GM21825 (cell line): Measurements from ENCODE around the gene TPTE2.
"Not testable (repeated sequence)": the region's sequence is repeated elsewhere in the genome, so short reads cannot be mapped to it uniquely, and the experiment has no call there.

Source experiments
- ATAC-seq: cut with Tn5 transposase; IDR thresholded peaks from one replicate; pipeline ENCODE4 v1.9.1; 2021; ENCODE audit warnings: mild to moderate bottlenecking, moderate library complexity; ENCODE audit not compliant: unreplicated experiment

Gene TPTE2

DNA sequence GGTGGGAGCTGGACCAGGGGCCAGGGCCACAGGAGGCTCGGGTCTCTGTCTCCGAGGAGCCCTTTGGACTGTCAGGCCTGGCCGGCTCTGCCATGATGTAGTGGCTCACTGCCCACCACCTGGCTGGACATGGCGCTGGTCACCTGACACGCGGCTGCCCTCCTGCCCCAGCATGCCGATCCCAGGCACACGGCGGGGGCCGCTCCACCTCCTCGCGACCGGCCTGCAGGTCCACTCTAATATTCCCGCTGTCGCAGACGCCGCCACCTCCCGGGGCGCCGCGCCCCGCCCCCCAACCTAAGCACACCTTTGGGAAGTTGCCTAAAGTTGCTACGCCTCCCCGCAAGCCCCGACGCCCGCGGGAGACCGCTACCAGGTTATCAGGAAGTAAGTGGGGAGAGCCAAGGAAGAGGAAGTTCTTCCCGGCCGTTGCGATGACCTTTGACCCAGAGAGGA is at the start of gene TPTE2:
Gene TPTE2 (minus strand): TSS at position 406 of the 456 bp plus-strand sequence. CDS start 58,298 bp downstream, outside the sequence.
- not testable (repeated sequence) for ATAC-seq

DNA sequence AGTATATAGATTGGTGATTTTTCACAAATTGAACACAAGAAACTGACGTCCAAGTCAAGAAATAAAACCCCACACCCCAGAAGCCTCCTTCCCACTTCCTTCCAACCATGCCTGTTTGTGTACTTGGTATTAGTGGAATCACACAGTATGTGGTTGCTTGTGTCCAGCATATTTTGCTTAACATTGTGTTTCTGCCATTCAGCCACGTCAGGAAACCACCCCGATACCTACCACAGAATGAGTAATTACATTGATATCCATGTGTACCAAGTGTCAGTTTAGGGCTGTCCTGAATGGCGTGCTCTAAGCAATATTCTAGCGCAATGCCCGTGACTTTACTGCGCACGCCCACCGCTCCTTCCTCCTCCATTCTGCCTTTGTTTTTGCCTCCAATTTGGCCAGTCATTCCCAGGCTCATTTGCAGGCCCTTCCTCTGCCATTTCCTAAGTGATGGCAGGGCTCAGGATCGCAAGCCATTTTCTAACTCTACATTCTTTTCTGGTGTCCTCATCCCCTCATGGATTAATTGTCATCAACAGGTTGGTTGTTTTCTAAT is 46.3 kb upstream of the TPTE2 start:
- ATAC-seq, result no peak

DNA sequence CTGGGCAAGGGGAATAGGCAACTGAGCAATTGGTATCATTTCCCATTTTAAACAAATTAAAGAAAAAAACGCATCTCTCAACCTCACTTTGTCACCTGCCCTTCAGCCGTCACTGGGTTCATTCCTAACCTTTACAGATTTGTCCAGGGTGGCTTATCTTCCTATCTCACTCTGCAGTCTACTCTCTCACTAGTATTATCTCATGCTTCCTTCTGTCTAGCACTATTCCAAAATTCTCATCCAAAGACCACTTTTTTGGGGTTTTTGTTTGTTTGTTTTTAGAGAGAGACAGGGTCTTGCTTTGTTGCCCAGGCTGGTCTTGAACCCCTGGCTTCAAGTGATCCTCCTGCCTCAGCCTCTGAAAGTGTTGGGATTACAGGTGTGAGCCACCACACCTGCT is 45.4 kb upstream of the TPTE2 start:
- no peak for ATAC-seq

DNA sequence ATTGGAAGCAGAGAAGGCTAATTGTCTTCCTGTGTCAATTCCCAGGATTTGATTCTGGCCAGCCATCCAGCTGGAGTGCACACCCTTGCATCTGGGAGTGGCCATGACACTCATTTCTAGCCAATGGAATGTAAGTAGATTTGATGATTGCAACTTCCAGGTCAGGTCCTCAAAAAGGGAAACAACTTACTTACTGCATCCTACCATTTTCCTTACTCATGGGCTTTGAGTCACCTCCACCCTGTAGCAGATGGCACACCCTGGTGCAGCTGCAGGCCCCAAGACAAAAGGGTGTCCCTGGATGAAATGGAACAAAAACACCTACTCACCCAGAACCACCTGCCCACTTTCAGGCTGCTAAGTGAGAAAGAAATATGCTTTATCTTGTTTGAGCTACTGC is 44.8 kb upstream of the TPTE2 start:
- no peak for ATAC-seq

DNA sequence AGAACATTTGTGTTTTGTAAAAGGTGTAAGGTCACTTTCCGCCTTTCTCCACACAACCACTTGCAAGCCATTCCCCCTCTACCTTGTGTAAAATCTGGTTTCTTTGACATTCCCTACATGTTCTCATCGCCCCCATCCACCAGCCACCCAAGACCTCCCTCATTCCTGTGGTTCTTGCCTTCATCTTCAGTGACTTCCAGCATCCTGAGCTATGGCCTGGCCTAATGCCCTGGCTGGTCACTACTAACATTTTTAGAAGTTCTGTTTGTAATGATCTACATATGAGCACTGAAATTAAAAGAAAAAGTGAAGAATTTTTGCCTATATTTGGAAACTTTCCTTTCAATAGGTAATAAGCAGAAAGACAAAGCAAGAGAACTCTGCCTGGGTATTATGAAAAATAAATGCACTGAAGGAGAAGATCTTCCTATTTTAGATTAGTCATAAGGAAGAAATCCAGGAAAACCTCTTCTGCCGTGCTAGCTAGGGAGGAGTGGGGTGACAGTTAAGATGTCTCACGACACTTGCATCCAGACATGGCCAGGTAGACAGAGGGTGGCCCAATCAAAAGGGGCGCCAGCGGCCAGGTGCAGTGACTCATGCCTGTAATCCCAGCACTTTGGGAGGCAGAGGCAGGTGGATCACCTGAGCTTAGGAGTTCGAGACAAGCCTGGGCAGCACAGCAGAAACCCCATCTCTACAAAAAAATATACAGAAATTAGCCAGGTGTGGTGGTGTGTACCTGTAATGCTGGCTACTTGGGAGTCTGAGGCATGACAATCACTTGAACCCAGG is 44.0 kb upstream of the TPTE2 start:
- no peak for ATAC-seq

DNA sequence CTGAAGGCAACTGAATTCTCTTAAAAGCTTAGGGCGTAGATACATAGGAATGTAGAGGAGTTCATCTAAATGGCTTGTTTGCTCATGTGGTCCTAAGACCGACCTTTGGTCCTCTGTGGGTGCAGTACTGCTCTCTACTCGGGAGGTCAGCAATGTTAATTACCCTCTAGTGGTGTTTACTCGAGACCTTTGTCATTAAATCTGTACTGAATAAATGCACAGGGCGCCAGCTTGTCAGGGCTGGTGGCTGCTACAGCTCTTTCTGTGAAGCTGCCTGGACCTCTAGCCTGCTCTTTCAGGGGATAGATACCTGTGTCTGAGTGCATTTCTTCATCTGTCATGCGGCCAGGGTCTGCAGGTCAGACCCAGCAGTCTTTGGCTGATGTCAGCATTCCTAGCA is 43.0 kb upstream of the TPTE2 start:
- no peak for ATAC-seq

DNA sequence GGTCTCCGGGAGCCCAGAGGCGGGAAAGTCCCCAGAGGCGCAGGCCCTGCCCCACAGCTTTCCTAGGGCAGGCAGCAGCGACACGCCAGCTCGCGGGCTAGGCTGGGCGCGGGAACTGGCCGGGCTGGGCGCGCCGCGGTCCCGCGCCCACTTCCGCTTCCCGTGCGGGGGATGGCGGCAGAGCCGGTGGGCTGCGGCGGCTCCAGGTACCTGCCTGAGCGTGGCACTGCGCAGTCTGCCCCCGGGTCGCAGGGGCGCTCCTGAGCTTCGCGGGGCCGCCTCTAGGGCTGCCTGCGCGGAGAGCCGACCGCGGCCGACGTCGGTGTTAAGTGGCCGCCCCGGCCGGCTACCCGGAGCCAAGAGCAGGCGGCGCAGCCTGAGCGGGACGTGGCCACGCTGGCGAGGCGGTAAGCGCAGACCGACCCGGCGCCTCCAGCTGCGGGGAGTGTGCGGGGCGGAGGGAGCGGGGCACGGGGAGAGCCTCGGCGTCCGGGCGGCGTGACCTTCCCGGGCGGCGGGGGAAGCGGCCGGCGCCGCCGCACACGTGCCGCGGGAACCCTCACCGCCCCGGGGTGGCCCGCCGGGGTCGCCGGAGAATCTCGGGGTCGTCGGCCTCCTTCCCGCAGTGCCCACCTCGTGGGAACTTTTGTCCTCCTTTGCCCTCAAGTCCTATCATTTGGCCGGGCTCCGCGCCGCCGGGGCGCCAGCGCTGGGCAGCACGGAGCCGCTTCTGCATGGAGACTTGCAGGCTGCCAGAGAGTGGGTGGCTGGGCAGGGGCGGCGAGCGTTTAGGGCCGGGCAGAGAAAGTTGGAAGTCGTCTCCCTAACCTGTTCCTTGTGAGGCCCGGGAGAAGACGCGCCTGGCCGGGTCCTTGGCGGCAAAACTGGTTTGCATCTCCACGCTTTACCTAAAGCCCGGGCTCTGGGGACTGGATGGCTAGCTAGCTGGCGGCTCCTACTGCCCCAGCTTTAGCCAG is 40.7 kb upstream of the TPTE2 start:
- ATAC-seq, result peak; percentile 87

DNA sequence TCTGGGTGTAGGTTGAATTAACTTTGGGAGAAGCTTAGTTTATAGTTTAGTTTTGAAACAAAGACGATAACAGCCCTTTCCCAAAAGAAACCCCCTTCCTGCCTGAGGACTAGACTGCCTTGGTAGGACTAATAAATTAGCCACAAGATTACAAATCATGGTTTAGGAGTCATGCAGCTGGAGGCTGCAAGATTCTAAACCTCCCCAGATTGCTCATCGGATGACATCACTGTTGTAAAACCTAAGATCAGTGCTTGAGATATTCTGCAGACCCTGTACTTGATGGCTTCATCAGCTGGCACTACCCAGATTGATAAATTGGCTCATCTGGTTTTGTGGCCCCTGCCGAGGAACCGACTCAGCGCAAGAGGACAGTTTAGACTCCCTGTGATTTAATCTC is 36.2 kb upstream of the TPTE2 start:
- no peak for ATAC-seq

DNA sequence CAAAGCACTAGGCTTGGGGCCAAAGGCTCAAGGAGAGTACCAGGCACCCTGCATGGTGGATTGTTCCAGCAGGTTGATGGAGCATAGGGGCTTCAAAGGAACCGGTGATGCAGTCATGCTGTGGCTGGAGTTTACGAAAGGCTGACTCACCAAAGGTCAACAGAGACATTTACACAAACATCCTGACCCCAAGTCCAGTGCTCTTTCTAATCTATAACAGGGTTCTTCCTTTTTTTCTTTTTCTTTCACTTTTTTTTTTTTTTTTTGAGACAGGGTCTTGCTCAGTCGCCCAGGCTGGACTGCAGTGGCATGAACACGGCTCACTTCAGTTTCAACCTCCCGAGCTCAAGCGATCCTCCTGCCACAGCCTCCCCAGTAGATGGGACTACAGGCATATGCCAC is 35.6 kb upstream of the TPTE2 start:
- no peak for ATAC-seq

DNA sequence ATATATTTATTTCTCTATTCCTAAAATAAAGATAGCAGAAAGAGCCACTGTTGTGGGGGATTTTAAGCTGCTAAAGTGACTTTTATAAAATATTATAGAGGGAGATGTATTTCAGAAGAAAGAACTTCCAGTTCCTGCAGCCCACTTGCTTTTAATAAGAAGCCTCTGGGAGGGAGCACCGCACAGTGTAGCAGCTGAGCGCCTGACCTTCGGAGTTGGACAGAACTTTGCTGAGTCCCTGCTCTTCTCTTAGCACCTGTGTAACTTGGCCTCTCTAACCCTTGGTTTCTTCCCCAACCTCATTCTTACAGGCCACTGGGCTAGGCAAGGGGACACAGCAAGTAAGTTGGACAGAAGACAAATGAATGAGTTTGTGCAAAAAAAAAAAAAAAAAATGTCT is 34.8 kb upstream of the TPTE2 start:
- ATAC-seq, result no peak

DNA sequence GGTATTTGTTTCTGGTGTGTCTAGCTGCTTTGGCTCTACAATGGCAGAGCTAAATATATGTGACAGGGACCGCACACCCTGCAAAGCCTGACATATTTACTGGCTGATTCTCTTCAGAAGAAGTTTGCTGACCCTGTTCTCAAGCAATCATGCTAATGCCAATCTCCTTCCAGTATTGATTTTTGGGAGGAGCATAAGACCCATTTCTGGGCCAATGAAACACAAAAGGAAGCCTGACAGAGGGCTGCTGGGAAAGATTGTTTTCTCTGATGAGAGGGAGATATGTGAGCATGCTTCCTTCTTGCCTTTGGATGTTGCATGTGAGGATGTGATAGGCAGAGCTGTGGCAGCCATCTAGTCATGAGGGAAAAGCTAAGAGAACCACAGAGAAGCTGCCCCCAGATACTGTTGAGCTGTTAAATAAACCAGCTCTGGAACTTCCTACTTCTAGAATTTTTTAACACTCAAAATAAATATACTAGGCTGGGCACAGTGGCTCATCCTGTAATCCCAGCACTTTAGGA is 31.4 kb upstream of the TPTE2 start:
- ATAC-seq, result no peak

DNA sequence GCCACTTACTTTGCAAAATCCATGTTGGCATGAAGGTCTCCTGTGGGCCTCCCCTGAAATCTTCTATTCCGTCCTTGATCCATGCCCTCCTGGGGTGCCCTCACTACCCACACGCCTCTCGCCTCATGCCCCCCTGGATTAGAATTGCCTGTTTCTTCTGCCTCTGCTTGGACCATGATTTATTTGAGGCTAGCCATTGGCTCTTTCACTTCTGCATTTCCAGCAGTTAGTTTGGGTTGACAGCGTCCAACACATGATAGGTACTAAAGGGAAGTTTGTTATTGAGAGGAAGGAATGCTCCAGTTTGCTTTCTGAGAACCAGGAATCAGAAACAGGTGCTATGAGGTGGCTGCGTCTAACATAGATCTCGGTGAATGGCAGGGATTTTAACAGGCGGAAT is 30.5 kb upstream of the TPTE2 start:
- ATAC-seq, result no peak

DNA sequence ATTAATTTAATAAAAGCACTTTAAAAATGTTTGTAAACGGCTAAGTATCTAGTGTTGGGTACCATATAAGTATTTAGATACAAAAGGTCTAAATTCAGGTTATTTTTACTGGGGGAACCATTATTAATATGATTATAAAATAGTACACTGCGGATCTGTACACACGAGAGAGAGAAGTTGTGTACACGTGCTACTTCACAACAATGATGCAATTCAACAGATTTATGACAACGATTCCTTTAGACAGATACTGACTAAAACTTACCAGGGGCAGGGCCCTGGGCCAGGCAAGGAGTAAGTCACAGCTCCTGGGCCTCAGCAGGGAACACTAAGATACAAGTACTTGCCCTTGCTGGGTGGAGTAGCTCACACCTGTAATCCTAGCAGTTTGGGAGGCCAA is 29.1 kb upstream of the TPTE2 start:
- no peak for ATAC-seq

DNA sequence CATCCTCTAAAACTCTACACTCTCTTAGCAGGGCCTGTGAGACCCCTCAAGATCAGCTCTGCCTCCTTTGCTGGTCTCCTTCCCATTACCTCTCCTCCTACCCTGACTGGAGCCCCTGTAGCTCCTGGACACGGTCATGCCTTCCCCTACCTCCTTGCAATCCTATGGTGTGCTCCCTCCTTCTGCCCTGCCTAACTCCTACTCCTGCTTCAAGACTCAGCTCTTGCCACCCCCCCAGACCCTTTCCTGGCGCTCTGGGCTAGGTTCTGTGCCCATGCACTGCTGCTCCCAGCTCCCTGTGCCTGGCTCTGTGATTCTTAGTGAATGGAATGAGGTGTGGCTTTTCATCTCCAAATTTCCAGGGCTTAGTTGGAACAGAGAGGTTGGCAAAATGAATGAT is 28.0 kb upstream of the TPTE2 start:
- ATAC-seq, result no peak

DNA sequence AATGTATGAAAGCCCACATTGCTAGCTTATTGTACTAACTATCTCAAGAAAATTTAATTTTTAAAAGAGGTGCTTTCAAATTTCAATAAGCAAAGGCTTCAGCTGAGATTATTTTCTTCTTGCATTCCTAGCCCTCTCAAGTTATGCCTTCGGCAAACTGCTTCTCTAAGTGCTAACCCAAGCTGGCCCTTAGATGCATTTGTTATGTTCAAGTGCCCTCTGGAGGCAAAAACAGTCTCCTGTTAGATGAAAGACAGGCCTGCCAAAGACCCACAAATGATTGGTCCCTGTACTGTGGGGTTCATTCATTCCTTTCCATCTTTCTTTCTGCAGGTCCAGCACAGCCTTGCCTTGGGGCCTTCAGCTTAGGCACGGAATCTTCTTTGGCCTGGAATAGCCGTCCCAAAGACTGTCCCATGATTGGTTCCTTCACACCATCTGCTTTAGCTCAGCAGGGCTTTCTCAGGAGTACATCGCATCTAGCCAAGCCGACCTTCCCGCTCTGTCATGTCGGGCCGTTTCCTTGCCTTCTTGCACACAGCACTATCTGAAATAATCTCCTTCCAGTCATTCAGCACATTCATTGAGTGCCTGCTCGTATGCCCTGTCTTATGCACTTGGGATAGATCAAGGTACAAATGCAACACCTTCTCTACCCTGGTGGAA is 26.4 kb upstream of the TPTE2 start:
- peak; percentile 63 for ATAC-seq

DNA sequence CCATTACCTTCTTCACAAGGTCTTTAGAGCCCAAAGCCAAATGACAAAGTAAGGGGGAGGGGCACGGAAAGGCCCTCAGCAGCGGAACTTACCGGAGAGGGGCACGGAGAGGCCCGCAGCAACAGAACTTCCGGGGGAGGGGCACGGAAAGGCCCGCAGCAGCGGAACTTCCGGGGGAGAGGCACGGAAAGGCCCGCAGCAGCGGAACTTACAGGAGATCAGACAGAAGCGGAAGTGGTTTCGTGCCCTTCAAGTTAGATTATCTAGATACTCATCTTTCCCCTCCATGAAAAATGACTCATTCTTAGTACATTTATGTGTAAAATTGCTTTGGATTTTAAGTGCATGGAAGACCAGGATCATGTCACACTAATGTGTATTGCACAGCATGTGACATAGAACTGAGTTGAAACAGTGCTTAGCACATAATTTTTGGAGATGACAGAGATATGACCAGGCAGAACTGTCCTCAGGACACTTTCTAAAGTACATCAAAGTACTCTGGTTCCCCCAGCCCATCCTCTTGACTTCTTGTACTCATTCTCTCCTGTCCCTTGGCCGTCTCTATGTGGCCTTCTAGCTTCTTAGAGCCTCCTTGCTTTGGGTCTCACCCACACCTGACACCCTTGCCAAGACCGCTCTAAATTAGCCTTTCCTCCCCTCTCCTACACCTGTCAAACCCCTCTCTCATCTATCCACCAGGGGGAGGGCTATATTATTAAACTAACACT is 25.7 kb upstream of the TPTE2 start:
- ATAC-seq, result peak; percentile 76

DNA sequence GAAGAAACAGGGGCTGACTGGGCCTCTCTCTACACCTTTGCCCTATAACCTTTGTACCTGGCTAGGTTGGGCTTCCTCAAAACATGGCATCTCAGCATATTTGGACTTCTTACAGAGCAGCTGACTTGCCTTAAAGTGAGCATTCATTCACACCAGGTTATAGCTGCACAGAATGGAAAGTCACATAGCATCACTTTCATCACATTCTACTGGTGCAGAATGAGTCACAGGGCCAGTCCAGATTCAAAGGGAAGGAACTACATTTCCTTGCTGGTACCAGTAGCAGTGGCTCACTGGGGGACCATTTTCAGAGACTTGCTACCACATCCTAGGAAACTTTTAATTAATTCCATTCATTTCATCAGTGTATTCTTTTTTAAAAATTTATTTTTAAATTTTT is 20.3 kb upstream of the TPTE2 start:
- ATAC-seq, result no peak

DNA sequence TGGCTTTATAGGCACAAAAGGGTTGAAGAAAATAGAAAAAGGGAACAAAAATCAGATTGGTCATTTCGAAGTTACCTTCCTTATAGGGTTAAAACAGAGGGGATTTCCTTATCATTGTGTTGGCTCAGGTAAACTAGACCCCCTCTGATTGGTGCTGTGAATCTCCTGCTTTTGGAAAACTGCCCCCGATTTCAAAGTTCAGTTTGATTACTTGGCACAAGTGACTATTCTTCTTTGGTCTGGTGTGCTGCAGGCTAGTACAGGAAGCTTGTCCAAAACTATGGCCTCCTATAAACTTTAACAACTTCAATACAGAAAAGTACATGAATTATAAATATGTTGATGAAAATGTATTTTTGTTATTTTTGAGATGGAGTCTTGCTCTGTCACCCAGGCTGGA is 13.9 kb upstream of the TPTE2 start:
- no peak for ATAC-seq

DNA sequence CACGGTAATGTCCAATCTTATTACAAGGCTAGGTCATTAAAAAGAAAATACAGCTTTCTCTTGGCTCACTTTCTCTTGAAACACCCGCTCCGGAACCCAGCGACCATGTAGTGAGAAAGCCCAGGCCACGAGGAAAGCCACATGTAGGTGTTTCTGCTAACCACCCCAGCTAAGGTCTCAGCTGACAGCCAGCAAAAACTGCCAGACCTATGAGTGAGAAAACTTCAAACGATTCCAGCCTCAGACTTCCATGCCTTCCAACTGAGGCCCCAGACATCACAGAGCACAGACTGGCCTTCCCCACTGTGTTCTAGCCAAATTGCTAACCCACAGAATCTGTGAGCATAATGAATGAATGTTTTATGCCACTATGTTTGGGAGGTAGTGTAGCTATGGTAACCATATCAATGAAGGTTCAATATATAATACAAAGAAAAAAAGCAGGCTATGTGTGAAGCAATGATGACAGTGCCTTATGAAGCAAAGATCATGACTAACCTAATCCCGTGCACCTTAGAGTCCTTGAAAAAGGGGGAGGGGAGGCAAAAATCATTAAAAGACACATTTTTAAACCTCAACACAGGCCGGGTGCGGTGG is 11.9 kb upstream of the TPTE2 start:
- ATAC-seq, result no peak

DNA sequence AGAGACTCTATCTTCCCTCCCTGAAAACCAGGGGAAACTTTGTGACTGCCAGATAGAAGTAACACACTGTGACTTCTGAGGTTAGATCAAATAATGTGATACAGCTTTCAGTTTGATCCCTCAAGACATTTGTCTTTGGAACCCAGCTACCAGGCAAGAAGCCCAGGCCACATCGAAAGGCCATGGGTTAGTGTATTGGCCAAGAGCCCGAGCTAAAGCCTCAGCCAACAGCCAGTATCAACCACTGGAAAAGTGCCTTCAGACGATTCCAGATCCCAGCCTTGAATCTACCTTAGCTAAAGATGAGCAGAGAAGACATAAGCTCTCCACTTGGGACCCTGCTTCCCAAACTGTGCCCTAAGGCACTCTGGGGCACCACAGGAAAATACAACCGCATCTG is 10.9 kb upstream of the TPTE2 start:
- no peak for ATAC-seq
